HepG2 (cell line): ENCODE data around the gene FAM83C. TPM values are rescaled to one million over a fixed set of nuclear protein-coding genes. Genes with fewer than 3 reads are reported as not detected.

ENCODE experiments used
- FOXJ3 ChIP-seq: sonication (generic); formaldehyde crosslinking; IDR thresholded peaks from 2 replicates; pipeline ENCODE4 v1.4.0; 2020; ENCODE audit warnings: missing genetic modification reagents, mild to moderate bottlenecking, borderline replicate concordance
- FOXO1 ChIP-seq: sonication (generic); formaldehyde crosslinking; IDR thresholded peaks from 2 replicates; pipeline ENCODE4 v1.4.0; 2020; ENCODE audit warnings: missing genetic modification reagents
- GFI1 ChIP-seq: sonication (generic); formaldehyde crosslinking; IDR thresholded peaks from 2 replicates; pipeline ENCODE4 v1.5.0; 2020; ENCODE audit warnings: missing genetic modification reagents, mild to moderate bottlenecking, borderline replicate concordance
- HHEX ChIP-seq: IDR thresholded peaks from 2 replicates; pipeline ENCODE4 v1.6.1; 2016; ENCODE audit warnings: control low read depth
- MAFK ChIP-seq, 2 experiments: IDR thresholded peaks in 1 of 2; conservative IDR thresholded peaks in 1 of 2; 2 replicates each; pipeline ENCODE4 v1.6.1; 2011; ENCODE audit warnings: improper control_type of control experiment in 2 of 2, low read length in 2 of 2
- MXD1 ChIP-seq: sonication (generic); formaldehyde crosslinking; IDR thresholded peaks from 2 replicates; pipeline ENCODE4 v1.4.0; 2020; ENCODE audit warnings: mild to moderate bottlenecking, missing genetic modification reagents
- NFKB2 ChIP-seq: sonication (generic); formaldehyde crosslinking; IDR thresholded peaks from 2 replicates; pipeline ENCODE4 v1.4.0; 2020; ENCODE audit warnings: missing genetic modification reagents, borderline replicate concordance
- RERE ChIP-seq: IDR thresholded peaks from 2 replicates; pipeline ENCODE4 v1.6.1; 2016; ENCODE audit warnings: low read depth, missing genetic modification reagents, missing compliant biosample characterization
- SIN3A ChIP-seq: IDR thresholded peaks from 2 replicates; pipeline ENCODE4 v1.6.1; 2011; ENCODE audit warnings: low read depth, mild to moderate bottlenecking, control low read depth, low read length, borderline replicate concordance
- SP1 ChIP-seq, 2 experiments: fragments of 450-650 bp in 1 of 2; sonication (generic) in 1 of 2; formaldehyde crosslinking in 1 of 2; IDR thresholded peaks; 2 replicates each; pipeline versions ENCODE4 v1.4.0 to v1.6.1; 2016 to 2020; ENCODE audit warnings: missing genetic modification reagents in 1 of 2
- ZMYM3 ChIP-seq: sonication (generic); formaldehyde crosslinking; IDR thresholded peaks from 2 replicates; pipeline ENCODE4 v1.5.1; 2020; ENCODE audit warnings: mild to moderate bottlenecking, missing genetic modification reagents
- ZNF235 ChIP-seq: sonication (generic); formaldehyde crosslinking; IDR thresholded peaks from 2 replicates; pipeline ENCODE4 v1.8.1; 2023; ENCODE audit warnings: mild to moderate bottlenecking, missing genetic modification reagents, borderline replicate concordance
- ZNF333 ChIP-seq: sonication (generic); formaldehyde crosslinking; IDR thresholded peaks from 2 replicates; pipeline ENCODE4 v1.4.0; 2020; ENCODE audit warnings: mild to moderate bottlenecking, missing genetic modification reagents, borderline replicate concordance
- ZNF441 ChIP-seq: sonication (generic); formaldehyde crosslinking; IDR thresholded peaks from 2 replicates; pipeline ENCODE4 v1.7.0; 2021; ENCODE audit warnings: missing genetic modification reagents, borderline replicate concordance
- ZNF562 ChIP-seq: sonication (generic); formaldehyde crosslinking; IDR thresholded peaks from 2 replicates; pipeline ENCODE4 v1.8.0; 2022; ENCODE audit warnings: missing genetic modification reagents, borderline replicate concordance
- ZNF740 ChIP-seq: sonication (generic); formaldehyde crosslinking; IDR thresholded peaks from 2 replicates; pipeline ENCODE4 v1.4.0; 2020; ENCODE audit warnings: missing genetic modification reagents
- ZNF770 ChIP-seq: sonication (generic); formaldehyde crosslinking; IDR thresholded peaks from 2 replicates; pipeline ENCODE4 v1.5.0; 2020; ENCODE audit warnings: mild to moderate bottlenecking, missing genetic modification reagents
- ZNF83 ChIP-seq: sonication (generic); formaldehyde crosslinking; IDR thresholded peaks from 2 replicates; pipeline ENCODE4 v1.4.0; 2020; ENCODE audit warnings: missing genetic modification reagents, mild to moderate bottlenecking, borderline replicate concordance
- ZNF883 ChIP-seq: sonication (generic); formaldehyde crosslinking; IDR thresholded peaks from 2 replicates; pipeline ENCODE4 v1.5.1; 2020; ENCODE audit warnings: mild to moderate bottlenecking, missing genetic modification reagents; ENCODE audit errors: not compliant biosample characterization
- polyA plus RNA-seq, 8 experiments: library from polyadenylated mRNA; depleted of rRNA in 3 of 8; stranded (reverse) in 7 of 8; unstranded in 1 of 8; fragments of >200 nt; fragmentation: Illumina TruSeq in 4 of 8; extraction: Trizol in 4 of 8; gene quantifications; 2 replicates each; pipeline versions ENCODE4 v1.2.1 to v1.2.3, GENCODE V29; 2011 to 2016; ENCODE audit warnings: low read depth in 4 of 8, missing spikeins in 1 of 8, mixed read lengths in 1 of 8; ENCODE audit not compliant: insufficient read depth in 1 of 8
- total RNA-seq, 5 experiments: library from RNA; depleted of rRNA; stranded (reverse); fragments of >200 nt; fragmentation: Illumina TruSeq; extraction: Trizol; gene quantifications; 2 replicates each; pipeline ENCODE4 v1.2.3, GENCODE V29; 2016; ENCODE audit warnings: low read depth in 1 of 5

Gene FAM83C
- total and polyA plus RNA-seq, 2 of the 13 experiments (the other 11 are each of a cell fraction or from before 2014, with no cell fraction given) = 0.04 TPM; not detected in 1

- TF ChIP-seq ZNF770 (CRISPR knock-in tag) (peak; percentile 30; the same call in 1 of the 2 replicates), NFKB2 (CRISPR knock-in tag) (no peak; the same call in 1 of the 2 replicates), SP1 (IDR thresholded peaks at IDR 0.05) (no peak), SP1 (CRISPR knock-in tag; IDR thresholded peaks at IDR 0.05) (no peak; the same call in 1 of the 2 replicates), ZNF883 (CRISPR knock-in tag) (no peak), ZNF83 (0 out of 2 replicates have a peak, but pooled peaks have one; percentile 28), MXD1 (CRISPR knock-in tag) (peak; percentile 60; the same call in 1 of the 2 replicates), ZNF333 (CRISPR knock-in tag) (no peak), MAFK (conservative IDR thresholded peaks at IDR 0.05 in 1 of 2, IDR thresholded peaks at IDR 0.05 in 1 of 2; ENCODE audit: low read length in 2 of 2) (0 out of 4 replicates have a peak, but pooled peaks of 1 of the 2 experiments have one; percentile 0), HHEX (CRISPR knock-in tag) (no peak), ZNF562 (no peak), ZNF740 (CRISPR knock-in tag) (no peak), ZNF235 (peak; percentile 74), FOXJ3 (CRISPR knock-in tag) (no peak), GFI1 (CRISPR knock-in tag) (no peak), ZMYM3 (CRISPR knock-in tag) (no peak), SIN3A (peak; percentile 6; the same call in 1 of the 2 replicates), FOXO1 (CRISPR knock-in tag) (peak; percentile 9; the same call in 1 of the 2 replicates), RERE (CRISPR knock-in tag) (0 out of 2 replicates have a peak, but pooled peaks have one; percentile 17), ZNF441 (CRISPR knock-in tag) (0 out of 2 replicates have a peak, but pooled peaks have one; percentile 50)
Observed at GRCh38 chr20:35284992-35285805, 7.0 kb downstream of the FAM83C start (continued).
